Ureter (tissue), 1 donor: ENCODE results near the gene ZBTB46. TPM values are rescaled to one million over a fixed set of nuclear protein-coding genes. Genes with fewer than 3 reads are reported as not detected.
A peak's percentile ranks its signal among the peaks of the same experiment; 100 is the strongest.

Experiments
- DNase-seq: peaks from one replicate; pipeline ENCODE4 v3.0.0-alpha.2; 2020; ENCODE audit warnings: low spot score
- total RNA-seq: library from RNA; stranded (reverse); gene quantifications from one replicate; pipeline ENCODE4 v1.2.4, GENCODE V29; 2023
- donor health status: DM: yes; HTN: yes; CAD: no.

The ZBTB46 gene
- total RNA-seq, 1 donor from 2014 or later = 10.2 TPM

DNA sequence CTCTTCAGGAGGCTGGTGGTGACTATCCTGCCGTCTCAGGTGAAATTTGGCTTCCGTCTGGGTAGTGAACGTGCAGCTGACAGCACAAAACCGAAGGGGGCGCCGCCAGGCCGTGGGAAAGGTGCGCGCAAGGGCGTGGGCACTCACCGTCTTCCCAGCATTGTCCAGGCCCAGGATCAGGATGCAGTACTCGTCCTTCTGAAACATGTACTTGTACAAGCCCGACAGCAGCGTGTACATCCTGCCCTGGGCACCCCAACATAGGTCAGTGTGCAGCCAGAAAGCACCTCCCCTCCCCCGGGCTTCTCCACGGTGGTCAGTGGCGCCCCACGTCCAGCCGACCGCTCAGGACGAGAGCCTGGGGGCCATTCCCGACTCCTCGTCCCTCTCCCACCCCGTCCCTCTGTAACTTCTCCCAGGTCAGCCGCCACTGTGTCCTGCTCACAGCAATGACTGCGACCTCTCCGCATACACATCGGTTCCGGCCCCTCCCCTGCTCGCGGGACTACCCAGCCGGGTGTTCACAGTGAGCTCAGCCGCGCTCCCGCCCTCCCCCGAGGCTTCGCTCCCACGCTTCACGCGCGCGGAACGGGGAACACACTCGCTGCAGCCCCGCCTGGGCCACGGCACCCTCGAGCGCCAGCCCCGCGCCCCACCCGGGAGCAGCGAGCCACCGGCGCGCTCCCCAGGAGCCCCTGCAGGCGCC lies 124.1 kb downstream of the ZBTB46 start:
- DNase-seq = peak; percentile 60

DNA sequence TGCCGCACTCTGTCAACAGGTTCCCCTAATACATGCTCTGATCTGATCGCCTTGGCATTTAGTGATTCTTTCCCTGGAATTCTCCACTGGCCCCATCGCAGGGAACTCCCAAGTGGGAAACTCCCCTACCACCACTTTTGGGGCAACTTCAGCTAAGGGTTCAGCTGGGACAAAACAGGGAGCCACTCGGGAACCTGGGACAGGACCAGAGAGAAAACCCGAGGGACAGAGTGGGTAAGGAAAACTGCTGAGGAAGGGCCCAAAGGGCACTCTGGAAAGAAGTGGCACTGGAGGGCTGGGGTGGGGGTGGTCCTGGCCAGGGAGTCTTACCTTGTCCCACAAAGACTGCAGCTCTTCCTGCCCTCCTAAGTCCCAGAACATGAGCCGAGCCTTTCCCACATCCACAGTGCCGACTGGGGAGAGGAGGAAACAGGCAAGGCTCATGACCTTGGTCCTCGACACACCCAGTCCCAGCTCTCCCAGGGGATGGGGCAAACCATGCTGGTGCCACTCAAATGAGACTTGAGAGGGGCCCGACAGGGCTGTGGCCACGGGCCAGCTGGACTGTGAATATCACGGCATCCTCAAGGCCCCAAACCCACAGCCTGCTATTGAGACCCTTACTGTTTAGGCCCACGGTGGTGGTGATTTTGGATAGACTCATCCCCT lies 124.9 kb downstream of the ZBTB46 start:
- DNase-seq = no peak

- no peak for DNase-seq
These were observed 125.6 kb downstream of the ZBTB46 start for GRCh38 chr20:63705232-63706026.

GRCh38 chr20:63704749-63705117 lies 126.3 kb downstream of the ZBTB46 start:
- no peak for DNase-seq

GRCh38 chr20:63703976-63704748 lies 126.9 kb downstream of the ZBTB46 start:
- no peak for DNase-seq

DNA sequence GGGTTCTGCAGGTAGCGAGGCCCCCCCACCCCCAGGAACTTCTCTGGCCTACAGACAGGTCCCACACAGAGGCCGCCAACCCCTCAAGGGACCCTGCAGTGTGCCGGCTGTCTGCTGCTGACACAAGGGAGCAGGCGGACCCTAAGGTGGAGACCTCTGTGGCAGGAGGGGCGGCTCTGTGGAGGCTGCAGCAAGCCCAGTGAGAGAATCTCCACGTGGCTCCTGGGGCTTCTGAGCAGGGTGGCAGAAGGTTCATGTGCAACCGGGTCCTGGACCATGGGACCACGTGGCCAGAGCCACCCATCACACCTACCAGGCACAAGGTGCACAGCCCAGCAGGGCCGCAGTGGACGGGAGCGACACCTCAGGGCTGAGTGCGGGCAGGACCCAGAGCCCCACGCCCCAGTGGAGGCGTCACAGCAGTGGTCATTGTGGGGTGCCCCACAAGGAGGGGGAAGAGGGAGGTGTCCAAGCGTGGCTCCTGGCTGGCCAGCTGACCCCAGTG lies 127.5 kb downstream of the ZBTB46 start:
- no peak for DNase-seq

GRCh38 chr20:63702751-63703470 lies 128.2 kb downstream of the ZBTB46 start:
- DNase-seq = no peak

DNA sequence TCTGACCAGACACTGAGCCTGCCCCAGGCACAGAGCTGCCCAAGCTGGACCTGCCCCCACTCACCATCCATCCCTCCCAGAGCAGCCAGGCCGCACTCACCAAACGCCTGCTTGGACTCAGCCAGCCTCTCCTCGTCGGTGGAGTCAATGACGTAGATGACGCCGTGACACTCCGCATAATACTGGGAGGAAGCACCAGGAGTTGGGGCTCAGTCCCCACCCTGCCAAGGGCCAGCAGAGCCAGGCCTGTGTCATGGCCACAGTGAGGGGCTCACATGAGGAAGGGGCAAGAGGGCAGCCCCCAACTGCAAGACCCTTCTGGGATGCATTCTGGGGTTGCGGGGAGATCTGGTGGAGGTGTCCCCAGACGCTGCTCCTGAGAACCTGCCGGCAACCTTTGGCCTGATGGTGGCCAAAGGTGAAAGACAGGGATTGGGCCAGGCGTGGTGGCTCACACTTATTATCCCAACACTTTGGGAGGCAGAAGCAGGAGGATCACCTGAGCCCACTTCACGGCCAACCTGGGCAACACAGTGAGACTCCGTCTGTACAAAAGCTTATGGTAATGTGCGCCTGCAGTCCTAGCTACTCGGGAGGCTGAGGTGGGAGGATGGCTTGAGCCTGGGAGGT lies 128.9 kb downstream of the ZBTB46 start:
- DNase-seq = no peak

- no peak for DNase-seq
These were observed 129.6 kb downstream of the ZBTB46 start for GRCh38 chr20:63701329-63702035.

DNA sequence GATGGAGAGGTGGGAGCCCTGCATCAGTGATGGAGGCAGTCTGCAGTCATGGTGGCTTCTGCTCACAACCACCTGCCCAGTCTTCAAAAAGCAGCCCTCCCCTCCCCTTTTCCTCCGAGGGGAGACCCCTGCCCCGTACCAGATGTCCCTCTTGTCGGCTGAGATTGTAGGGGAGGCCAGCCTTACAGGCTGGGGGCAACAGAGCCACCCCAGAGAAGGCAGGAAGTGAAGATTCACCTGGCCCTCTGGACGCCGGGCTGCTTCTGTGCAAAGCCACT lies 130.1 kb downstream of the ZBTB46 start:
- DNase-seq = no peak

DNA sequence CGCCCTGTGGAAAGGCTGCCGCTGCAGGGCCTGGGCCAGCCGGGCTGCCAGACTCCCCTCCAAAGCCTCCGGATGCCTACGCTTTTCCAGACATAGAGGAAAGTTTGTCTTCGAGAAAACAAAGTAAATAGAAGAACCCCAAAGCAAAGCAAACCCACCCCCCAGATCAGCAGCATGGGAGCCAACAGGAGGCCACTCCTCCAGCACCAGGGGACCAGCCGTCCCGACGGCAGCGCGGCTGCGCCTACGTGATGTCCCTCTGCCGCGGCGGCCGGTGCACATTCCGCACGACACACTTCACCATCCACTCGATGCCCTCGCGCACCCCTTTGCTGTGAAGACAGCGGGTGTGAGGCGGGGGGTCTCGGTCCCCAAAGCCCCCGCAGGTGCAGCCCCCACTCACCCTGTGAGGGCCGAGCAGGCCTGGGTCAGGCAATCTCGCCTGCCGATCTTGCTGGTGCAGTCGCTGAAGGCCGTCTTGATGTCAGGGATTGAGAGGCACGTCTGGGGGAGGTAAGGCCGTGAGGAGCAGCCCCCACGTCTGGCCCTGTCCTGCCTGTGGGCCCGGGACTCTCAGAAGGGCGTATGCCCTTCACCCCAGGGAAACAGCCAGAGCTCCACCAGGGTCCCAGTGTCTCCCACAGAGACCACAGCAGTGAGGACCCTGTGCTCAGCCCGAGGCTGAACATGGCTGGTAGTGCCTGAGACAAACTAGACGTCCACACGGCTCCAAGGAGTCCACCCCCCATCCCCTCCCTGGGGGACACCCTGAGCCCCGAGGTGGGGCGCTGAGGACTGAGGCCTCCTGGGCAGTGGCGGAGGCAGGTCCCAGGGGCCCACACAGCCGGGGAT lies 130.6 kb downstream of the ZBTB46 start:
- DNase-seq = no peak

DNA sequence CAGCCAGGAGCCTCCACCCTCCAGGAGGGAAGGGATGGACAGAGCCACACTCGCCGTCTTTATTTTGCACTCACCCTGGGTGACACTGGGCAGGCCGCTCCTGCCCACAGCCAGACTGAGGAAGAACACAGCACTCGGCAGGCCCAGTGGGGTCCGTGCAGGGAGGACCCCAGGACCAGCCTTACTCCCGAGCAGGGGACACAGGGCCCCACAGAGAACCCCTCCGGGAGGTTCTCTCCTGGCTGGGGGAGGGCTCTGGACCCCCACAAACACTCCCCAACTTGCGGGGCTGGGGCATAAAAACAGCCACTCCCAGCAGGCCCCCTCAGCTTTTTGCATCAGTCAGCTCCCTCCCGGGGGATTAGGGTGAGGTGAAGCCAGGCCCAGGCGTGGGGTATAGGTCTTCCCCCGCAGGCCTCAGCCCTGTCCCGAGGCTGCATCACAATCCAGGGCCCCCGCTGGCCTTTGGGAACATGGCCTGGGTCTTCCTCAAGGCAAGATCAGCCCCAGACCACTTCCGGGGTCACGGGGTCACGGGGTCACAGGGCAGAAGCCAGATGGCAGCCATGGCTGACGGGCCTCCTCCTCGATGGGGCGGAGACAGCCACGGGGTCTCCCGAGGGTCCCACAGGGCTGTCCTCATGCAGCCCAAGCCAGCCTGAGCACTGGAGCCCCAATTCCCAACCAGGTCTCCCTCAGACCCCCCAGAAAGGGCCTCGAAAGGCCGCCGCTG lies 131.4 kb downstream of the ZBTB46 start:
- peak; percentile 46 for DNase-seq

- DNase-seq = no peak
These were observed 132.2 kb downstream of the ZBTB46 start for GRCh38 chr20:63698739-63699465.

- DNase-seq = no peak
These were observed 133.1 kb downstream of the ZBTB46 start for GRCh38 chr20:63697868-63698545.

DNA sequence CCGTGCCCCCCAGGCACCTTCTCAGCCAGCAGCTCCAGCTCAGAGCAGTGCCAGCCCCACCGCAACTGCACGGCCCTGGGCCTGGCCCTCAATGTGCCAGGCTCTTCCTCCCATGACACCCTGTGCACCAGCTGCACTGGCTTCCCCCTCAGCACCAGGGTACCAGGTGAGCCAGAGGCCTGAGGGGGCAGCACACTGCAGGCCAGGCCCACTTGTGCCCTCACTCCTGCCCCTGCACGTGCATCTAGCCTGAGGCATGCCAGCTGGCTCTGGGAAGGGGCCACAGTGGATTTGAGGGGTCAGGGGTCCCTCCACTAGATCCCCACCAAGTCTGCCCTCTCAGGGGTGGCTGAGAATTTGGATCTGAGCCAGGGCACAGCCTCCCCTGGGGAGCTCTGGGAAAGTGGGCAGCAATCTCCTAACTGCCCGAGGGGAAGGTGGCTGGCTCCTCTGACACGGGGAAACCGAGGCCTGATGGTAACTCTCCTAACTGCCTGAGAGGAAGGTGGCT lies 133.7 kb downstream of the ZBTB46 start:
- DNase-seq = peak; percentile 43

- peak; percentile 46 for DNase-seq
These were observed 134.3 kb downstream of the ZBTB46 start, which contains the start of gene TNFRSF6B for GRCh38 chr20:63696628-63697356. TSS of gene TNFRSF6B (plus strand) at chr20:63696652. CDS start at chr20:63696768, 116 bp downstream.
